Measurements from ENCODE around the gene SLCO2B1.
"Not testable (repeated sequence)": the region's sequence is repeated elsewhere in the genome, so short reads cannot be mapped to it uniquely, and the experiment has no call there.

The SLCO2B1 gene, protein sequence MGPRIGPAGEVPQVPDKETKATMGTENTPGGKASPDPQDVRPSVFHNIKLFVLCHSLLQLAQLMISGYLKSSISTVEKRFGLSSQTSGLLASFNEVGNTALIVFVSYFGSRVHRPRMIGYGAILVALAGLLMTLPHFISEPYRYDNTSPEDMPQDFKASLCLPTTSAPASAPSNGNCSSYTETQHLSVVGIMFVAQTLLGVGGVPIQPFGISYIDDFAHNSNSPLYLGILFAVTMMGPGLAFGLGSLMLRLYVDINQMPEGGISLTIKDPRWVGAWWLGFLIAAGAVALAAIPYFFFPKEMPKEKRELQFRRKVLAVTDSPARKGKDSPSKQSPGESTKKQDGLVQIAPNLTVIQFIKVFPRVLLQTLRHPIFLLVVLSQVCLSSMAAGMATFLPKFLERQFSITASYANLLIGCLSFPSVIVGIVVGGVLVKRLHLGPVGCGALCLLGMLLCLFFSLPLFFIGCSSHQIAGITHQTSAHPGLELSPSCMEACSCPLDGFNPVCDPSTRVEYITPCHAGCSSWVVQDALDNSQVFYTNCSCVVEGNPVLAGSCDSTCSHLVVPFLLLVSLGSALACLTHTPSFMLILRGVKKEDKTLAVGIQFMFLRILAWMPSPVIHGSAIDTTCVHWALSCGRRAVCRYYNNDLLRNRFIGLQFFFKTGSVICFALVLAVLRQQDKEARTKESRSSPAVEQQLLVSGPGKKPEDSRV

GRCh38 chr11:75150879-75151278 lies at the start of gene SLCO2B1:
SLCO2B1 (plus strand) TSS chr11:75151107; CDS start chr11:75151382, 275 bp downstream.
- DNase-seq (ENCODE audit: low read depth in 4 of 4, low spot score in 1 of 4): no peak

- DNase-seq (ENCODE audit: low read depth in 4 of 4, low spot score in 1 of 4): no peak
Measured at GRCh38 chr11:75101424-75102128, 49.3 kb upstream of the SLCO2B1 start.

GRCh38 chr11:75103380-75104026 lies 47.4 kb upstream of the SLCO2B1 start:
- DNase-seq (ENCODE audit: low read depth in 4 of 4, low spot score in 1 of 4): no peak

DNA sequence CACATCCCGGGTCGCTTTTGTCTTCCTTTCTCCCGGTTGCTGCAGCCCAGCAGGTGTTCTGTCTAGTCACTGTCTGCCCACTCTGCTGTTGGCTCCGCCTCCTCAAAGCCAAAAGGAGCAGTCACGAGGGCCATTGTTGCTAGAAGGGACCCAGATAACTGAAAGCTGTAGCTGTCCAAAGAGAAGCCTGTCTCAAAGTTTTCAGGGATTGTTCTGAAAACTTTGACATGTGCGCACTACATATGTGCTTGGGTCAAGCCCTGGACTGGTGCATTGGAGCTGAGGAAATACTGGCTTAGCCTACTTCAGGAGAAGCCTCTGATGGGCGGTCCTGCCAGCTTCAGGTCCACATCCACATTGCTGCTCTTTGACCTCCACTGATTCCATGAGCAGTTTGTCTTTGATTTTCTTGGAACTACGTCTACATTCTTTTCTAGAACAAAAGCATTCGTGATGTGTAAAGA lies 45.4 kb upstream of the SLCO2B1 start:
- no peak for DNase-seq (ENCODE audit: low read depth in 4 of 4, low spot score in 1 of 4)

DNA sequence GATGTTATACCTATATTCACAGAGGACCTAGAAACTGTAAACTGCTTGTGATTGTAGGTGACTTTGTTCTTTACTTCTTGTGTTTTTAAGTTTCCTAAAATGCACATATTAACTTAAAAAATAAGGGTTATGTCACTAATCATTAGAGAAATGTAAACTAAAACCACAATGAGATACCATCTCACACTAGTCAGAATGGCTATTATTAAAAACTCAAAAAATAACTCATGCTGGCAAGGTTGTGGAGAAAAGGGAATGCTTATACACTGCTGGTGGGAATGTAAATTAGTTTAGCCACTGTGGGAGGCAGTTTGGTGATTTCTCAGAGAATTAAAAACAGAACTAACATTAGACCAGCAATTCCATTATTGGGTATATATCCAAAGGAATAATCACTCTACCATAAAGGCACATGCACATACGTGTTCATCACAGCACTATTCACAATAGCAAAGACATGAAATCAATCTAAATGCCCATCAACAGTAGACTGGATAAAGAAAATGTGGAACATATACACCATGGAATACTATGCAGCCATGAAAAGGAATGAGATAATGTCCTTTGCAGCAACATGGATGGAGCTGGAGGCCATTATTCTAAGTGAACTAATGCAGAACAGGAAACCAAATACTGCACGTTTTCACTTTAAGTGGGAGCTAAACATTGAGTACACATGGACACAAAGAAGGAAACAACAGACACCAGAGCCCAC lies 44.8 kb upstream of the SLCO2B1 start:
- DNase-seq (ENCODE audit: low read depth in 4 of 4, low spot score in 1 of 4): not testable (repeated sequence)

DNA sequence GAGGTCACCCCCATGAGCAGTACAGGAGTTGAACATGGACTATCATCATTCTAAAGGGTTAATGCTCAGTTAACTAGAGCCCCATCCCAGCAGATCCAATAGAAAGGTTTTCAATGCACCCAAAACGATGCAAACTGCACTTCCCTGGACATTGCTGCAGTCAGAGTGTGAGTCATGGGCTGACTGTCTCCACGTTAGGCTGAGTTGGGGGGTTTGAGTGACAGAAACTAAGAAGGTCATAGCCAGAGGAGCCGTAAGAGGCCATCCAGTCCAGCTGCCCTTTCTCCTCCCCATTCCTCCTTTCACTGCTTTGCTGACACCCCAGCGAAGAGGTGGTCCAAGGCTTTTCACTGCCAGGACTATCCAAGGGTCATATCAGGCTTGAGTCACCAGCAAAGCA lies 43.7 kb upstream of the SLCO2B1 start:
- DNase-seq (ENCODE audit: low read depth in 4 of 4, low spot score in 1 of 4): no peak

DNA sequence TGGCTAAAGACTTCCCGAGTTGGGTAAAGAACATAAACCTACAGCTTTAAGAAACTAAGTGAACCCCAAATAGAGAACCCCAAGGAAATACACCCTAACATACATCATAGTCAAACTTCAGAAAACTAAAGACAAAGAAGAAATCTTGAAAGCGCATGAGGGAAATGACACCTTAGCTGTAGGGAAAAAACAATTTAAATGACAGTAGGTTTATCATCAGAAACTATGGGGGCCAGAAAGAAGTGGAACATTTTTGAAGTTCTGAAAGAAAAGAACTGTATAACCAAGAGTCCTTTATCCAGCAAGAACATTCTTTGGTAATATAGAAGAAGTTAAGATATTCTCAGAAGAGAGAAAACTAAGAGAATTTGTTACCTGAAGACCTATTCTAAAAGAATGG lies 38.7 kb upstream of the SLCO2B1 start:
- DNase-seq (ENCODE audit: low read depth in 4 of 4, low spot score in 1 of 4): no peak

DNA sequence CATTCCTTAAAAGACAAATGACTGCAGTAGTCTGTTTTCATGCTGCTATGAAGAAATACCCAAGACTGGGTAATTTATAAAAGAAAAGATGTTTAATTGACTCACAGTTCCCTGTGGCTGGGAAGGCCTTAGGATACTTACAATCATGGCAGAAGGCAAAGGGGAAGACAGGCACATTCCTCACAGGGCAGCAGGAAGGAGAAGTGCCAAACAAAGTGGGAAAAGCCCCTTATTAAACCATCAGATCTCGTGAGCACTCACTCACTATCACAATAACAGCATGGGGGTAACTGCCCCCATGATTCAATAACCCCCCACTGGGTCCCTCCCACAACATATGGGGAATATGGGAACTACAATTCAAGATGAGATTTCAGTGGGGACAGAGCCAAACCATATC lies 37.9 kb upstream of the SLCO2B1 start:
- DNase-seq (ENCODE audit: low read depth in 4 of 4, low spot score in 1 of 4): no peak

DNA sequence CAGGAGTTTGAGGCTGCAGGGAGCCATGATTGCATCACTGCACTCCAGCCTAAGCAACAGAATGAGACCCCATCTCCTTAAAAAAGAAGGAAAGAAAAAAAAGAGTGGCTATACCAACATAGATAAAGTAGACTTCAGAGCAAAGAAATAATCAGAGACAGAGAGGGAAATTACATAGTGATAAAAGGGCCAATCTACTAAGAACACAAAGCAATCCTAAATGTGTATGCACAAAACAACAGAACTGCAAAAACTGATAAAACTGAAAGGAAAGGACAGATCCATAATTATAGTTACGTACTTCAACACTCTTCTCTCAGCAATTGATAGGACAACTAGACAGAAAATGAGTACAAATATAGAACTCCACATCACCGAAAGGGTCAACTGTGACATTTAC lies 36.4 kb upstream of the SLCO2B1 start:
- DNase-seq (ENCODE audit: low read depth in 4 of 4, low spot score in 1 of 4): no peak

DNA sequence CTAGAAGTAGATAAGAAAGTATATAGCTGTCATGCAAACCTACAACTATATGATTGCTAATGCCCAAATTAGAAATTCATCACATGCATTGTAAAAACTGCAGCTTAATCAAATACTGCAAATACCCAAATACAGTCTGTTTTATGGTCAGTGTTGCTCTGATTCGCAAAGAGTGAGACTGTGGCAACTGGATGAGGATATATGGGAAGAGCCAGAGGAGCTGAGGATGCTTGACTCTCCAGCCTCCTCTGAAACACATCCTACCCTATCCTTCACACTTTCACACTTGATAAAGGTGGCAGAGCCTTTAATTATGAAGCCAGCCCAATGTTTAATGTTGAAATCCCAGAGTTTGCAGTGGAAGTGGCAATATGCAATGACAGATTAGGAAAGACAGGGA lies 32.3 kb upstream of the SLCO2B1 start:
- no peak for DNase-seq (ENCODE audit: low read depth in 4 of 4, low spot score in 1 of 4)

DNA sequence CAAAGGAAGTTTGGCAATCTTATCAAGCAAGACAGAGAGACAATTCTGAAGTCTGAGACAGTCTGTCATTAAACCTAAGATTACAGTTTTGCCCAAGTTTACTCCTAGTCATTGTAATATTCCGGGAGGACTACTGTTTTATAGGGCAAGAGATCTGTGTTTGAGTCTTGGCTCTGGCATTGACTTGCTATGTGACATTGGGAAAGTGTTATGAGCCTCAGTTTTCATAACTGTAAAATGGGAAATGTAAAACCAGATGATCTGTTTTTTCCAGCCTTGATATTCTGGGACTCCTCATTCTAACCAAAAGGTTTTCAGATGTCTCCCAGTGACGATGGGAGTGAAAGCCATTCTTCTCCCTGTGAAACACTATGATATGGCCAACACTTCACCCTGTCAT lies 24.3 kb upstream of the SLCO2B1 start:
- no peak for DNase-seq (ENCODE audit: low read depth in 4 of 4, low spot score in 1 of 4)

GRCh38 chr11:75132080-75132479 lies 18.8 kb upstream of the SLCO2B1 start:
- no peak for DNase-seq (ENCODE audit: low read depth in 4 of 4, low spot score in 1 of 4)

- no peak for DNase-seq (ENCODE audit: low read depth in 4 of 4, low spot score in 1 of 4)
Measured at GRCh38 chr11:75133976-75134375, 16.9 kb upstream of the SLCO2B1 start.

GRCh38 chr11:75135021-75135650 lies 15.8 kb upstream of the SLCO2B1 start:
- DNase-seq (ENCODE audit: low read depth in 4 of 4, low spot score in 1 of 4): no peak

DNA sequence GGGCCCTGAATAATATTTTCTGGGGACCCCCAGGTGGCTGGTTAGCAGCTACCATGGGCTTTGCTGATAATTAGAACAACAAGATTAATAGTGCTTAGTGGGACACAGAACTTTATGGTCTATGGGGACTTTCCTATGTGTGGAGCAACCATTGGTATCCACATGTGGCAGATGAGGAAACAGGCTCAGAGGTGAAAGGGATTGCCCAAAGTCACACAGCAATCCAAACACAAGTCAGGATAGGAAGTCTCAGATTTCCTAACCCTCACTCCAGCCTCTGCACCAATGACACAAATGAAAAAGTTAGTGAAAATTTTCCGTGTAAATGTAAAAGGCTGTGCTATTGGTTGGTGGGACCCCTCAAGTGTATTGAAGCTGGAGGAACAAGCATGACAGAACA lies 15.3 kb upstream of the SLCO2B1 start:
- no peak for DNase-seq (ENCODE audit: low read depth in 4 of 4, low spot score in 1 of 4)

GRCh38 chr11:75140269-75141138 lies 10.4 kb upstream of the SLCO2B1 start:
- peak; percentile 56 to 71 (median 60) for DNase-seq (ENCODE audit: low read depth in 4 of 4, low spot score in 1 of 4)

DNA sequence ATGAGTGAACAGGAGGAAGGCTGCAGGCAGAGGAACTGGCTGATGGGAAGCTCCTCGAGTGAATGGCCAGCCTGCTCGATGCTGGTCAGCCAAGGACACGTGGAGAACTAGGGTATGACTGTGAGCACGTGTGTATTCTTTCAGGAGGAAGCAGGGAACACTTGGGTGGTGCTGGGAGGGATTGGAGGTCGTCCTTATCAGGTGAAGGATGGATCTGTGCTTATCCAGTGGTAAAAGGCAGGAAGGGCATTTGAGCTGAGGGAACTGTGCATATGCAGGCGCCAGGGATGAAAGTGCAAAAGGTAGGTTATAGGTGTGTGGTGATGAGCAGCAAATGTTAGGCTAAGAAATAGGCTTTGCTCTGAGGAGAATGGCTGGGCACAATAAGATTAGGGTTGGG lies 9.7 kb upstream of the SLCO2B1 start:
- DNase-seq (ENCODE audit: low read depth in 4 of 4, low spot score in 1 of 4): no peak

DNA sequence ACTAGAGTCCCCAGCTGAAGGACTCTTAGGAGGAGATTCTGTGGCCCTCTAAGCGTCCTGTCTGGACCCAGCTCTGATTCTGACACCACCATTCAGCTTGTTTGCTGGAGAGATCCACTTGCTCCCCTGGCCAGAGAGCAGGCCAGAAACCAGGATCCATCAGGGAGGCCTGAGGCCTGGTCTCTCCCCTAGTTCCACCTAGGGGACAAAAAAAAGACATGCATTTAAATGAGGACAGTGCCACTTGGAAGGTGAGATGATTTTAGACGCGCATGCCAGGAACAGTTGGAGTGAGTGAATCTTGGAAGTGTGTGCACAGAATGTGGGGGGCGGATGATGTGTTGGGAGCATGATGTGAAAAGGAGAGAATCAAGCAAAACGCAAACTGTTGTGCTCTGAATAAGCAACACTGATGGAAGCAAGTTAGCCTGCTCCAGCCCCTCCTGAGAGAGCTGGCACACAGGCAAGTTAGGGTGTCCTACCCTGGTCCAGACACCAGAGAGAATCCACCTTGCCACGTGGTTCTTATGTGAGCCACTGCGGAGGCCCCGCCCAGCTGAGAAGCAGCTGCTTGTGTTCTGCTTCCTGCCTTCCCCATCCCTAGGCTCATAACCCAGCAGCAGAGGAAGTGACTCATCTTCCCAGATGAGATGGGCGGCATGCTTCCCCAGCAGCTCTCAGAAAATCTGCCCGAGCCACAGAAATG lies 8.0 kb upstream of the SLCO2B1 start:
- DNase-seq (ENCODE audit: low read depth in 4 of 4, low spot score in 1 of 4): peak; percentile 30 to 74 (median 48)

DNA sequence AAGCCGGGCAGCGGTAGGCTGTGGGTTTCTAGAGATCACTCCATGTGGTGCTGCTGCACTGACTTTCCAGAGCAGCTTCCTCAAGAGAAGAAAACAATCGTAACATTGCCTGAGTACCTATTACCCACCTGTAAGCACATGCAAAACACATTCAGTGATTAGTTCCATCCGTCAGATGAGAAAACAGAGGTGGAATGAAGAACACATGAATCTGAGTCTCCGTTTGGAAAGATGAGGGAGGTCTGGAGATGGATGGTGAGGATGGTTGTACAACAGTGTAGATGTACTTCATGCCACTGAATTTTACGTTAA lies 7.5 kb upstream of the SLCO2B1 start:
- no peak for DNase-seq (ENCODE audit: low read depth in 4 of 4, low spot score in 1 of 4)

Measured in stimulated activated CD4-positive, alpha-beta T cell treated with anti-CD3 and anti-CD28 coated beads, Interleukin-1b, Interleukin-23, amount 100 ng/mL, for 24 hours (primary cell).